ENCODE results near the gene MAGEB1.

MAGEB1 gene

GRCh38 chrX:30301208-30301607 lies 54.3 kb downstream of the MAGEB1 start:
- no peak for DNase-seq
